GM21619 (cell line): ENCODE results near the gene HOXB2.
"Not testable (repeated sequence)": the region's sequence is repeated elsewhere in the genome, so short reads cannot be mapped to it uniquely, and the experiment has no call there.

ENCODE experiments used
- ATAC-seq: cut with Tn5 transposase; IDR thresholded peaks from one replicate; pipeline ENCODE4 v1.9.1; 2021; ENCODE audit not compliant: unreplicated experiment

Gene HOXB2

DNA sequence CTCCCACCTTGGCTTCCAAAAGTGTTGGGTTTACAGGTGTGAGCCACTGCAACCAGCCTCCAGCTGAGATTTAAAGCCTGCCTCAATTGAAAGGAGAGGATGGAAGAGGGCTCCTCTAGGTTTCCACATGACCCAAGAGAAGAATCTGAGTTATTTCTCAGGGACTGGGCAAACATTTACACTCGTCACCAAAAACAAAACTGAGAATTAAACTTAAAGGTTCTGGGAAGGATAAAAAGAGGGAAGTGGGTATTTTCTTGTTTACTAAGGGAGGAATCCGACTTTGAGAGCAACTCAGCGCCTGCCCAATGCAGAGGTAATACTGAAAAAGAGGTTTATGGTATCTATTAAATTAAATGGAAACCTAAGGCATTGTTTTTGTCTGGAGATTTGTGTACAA lies 27.4 kb downstream of the HOXB2 start:
- ATAC-seq = no peak

DNA sequence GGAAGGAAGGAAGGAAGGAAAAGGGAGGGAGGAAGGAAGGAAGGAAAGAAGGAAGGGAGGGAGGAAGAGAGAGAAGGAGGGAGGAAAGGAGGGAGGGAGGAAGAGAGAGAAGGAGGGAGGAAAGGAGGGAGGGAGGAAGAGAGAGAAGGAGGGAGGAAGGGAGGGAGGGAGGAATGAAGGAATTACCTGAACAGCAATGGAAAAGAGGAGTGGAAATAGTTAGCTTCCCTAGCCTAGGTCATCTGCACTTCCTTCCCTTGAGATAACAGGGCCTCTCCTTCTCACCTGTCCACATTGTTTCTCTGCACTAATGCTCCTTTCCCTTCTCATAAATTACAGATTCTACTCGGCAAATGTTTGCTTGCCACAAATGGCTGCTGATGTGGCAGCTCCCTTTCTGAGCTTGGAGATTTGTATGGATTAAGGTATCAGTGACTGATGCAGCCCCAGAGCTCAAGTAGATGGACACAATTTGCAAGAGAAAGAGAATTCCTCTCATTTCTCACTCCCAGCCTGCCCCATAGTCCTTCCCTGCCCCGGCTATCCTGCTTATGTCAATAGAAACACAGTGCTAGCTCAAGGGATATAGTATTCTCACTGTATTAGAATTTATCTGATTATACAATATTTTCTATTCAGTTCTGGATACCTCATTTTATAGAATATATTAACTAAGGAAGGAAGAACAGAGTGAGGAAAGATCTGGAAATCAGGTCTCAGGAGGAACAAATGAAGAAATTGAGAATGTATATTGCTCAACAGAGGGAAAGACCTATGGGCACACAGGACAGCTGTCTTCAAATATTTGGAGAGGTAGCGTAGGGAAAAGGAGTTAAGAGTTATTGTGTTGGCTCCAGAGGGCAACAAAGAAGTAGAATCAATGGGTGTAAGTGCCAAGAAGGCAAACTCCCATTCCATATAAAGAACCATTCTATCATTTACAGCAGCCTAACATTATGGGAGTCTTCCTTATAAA lies 28.7 kb downstream of the HOXB2 start:
- no peak for ATAC-seq

DNA sequence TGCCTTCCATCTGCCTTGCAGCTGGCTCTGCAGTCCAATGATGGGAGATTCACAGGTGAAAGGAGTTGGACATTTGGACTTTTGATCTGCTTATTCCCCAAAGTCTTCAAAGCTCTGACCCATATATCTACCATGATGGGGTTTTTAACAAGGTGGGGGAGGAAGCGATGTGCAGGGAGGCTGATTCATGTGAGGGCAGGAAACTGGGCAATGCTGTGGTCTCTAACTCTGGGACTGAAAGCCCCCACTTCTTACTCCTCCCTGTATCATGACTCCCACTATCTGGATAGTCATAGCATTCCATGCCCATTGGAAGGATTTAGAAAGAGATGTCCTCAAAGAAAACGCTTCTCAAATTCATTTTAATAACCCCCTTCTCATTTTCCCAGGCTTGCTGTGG lies 30.4 kb downstream of the HOXB2 start:
- no peak for ATAC-seq

DNA sequence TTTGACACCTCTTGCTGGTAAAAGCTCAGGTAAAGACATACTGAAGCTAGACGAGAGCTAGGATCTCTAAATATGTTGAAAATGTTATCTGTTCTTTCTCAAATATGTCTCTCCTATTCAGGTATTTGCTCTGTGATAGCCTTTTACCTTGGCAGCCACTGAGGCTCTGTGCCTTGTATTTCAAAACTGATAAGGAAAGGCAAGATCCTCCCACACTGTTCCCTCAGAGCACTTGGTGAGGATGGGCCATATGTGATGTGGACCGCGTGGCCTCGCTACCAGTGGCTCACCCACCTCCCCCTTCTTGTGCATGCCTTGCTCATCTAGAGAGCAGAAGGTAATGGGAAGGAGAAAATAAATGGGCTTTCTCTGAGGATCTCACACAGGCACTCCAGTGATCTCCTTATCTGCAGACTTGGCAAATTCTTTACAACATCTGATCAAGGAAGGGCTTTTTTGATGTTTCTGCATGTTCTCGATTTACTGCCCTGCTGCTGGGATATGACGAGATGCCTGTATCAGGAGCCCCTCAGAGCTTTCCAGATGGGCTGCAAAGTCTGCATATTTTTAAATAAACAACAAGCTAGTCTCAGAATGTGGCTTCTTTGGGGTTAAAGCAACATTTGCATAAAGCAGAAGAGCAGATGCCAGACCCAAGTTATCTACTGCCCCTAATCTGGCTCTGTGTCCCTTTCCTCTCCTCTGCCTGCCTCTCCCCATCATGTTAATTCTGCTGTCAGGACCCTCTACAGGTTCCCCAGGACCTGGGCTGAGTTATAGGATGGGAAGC lies 31.0 kb downstream of the HOXB2 start:
- ATAC-seq = peak; percentile 39

DNA sequence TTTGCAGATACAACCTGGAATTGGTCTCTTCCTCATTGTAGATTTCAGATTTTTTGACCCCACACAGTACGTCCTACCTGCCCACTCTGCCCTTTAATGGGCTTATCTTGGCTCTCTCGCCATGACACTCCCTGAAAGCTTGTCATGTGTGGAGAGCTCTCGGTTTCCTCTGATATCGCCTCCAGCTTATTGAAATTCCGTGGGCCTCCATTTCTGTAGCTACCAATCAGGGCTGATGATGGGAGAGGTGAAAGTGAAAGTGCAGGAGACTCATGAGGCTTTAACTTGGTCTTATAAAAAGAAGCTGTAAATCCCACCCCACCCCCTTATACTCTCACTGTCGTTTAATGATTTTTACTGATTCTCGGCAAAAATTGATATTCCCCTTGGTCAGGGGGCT lies 31.8 kb downstream of the HOXB2 start:
- no peak for ATAC-seq

DNA sequence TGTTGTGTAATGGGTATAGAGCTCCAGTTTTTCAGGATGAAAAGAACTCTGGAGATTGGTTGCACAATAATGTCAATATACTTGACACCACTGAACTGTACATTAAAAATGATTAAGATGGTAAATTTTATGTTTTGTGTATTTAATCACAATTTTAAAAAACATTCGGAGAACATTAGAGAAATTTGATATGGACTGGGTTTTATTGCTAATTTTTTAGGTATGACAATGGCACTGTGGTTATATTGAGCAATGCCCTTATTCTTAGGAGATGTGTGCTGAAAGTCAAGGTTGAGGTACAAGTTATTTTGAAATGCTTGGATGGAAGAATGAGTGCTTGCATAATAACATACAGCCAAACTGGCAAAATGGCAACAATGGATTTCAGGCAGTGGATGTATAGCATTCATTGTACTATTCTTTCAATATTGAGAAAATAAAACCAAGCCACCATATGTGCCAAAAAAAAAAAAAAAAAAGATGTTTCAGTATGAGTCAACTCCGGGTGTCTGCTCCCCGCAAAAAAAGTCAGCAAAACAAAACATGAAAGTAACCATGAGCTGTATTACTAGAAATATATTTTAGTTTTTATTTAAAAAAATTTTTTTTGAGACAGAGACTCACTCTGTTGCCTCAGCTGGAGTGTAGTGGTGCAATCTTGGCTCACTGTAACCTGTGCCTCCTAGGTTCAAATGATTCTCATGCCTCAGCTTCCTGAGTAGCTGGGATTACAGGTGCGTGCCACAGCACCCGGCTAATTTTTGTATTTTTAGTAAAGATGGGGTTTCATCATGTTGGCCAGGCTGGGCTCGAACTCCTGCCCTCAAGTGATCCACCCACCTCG lies 33.9 kb downstream of the HOXB2 start:
- ATAC-seq = peak; percentile 52

DNA sequence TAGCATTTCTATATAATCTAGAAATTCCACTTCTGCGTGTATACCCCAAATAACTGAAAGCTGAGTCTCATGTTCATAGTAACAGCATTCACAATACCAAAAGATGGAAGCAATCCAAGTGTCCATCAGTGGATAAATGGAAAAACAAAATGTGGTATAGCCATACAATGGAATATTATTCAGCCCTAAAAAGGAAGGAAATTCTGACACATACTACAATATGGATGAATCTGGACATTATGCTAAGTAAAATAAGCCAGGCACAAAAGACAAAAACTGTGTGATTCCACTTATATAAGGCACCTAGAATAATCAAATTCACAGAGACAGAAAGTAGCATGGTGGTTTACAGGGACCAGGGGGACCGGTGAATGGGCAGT lies 34.5 kb downstream of the HOXB2 start:
- no peak for ATAC-seq

DNA sequence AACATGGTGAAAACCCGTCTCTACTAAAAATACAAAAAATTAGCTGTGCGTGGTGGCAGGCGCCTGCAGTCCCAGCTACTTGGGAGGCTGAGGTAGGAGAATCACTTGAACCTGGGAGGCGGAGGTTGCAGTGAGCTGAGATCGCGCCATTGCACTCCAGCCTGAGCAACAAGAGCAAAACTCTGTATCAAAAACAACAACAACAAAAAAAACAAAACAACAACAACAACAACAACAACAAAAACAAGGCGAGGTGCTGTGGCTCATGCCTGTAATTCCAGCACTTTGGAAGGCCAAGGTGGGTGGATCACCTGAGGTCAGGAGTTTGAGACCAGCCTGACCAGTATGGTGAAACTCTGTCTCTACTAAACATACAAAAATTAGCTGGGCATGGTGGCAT lies 35.2 kb downstream of the HOXB2 start:
- ATAC-seq = not testable (repeated sequence)

DNA sequence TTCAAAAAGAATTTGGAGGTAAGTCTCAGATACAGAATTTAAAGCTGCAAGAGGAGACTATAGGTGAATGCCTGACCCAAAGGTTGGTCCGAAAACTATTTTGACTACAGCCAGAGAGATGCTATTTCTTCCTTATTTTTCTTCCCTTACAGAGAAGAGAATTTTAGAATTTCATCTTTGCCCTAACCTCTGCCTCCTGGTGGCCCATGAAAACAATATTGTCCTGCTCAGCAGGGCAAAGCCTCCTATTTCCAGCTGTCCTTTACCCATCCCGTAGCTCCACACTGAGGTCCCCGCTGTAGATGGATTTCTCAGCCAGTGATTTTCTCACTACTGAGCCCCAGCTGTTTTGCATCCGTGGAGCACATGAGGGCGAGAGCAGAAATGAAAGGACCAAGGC lies 38.7 kb downstream of the HOXB2 start:
- no peak for ATAC-seq

DNA sequence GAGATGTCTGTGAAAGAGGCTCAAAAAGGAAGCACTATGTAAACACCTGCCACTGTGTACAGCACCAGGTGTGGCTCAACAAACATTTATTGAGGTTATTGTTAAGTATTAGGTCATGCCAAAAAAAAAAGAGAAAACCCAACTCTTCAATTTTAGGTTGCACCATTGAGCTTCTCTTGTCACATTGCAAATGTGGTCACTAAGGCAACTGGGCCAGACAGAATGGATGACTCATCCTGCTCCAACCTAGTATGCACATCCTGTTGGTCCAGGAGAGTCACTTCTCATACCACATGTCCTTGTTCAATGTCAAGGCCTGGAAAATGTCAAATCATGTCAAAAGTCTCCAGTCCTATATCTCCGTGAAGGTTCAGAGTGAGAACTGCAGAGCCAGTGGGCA lies 39.1 kb downstream of the HOXB2 start:
- ATAC-seq = peak; percentile 80

DNA sequence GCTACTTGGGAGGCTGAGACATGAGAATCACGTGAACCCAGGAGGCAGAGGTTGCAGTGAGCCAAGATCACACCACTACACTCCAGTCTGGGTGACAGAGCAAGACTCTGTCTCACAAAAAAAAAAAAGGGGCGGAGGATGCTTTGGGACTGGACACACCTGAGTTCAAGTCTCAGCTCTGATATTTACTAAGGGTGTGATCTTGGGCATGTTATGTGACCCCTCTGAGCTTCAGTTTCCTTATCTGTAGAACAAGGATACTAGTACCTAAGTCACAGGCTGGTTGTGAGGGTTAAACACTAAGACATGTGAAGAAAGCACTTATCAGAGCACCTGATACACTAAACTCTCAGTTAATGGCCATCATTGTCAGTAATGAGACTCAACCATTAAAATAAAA lies 40.0 kb downstream of the HOXB2 start:
- ATAC-seq = no peak

DNA sequence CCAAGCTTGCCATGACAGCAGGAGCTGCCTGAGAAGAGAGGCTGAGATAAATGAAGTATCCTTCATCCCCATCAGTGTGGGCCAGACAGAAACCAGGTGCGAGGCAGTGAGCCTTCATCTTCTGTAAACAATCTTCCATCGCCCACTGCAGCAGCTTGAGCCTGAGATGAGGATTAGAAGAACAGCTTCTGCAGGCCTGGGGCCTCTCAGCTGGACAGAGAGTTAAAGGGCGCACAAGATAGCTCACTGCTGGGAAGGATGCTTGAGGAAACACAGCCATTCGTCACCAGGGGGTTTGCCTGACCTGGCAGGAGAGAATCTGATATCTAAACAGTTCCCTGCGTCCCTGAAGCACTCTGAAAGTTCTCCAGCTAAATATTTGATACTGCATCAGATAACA lies 41.2 kb downstream of the HOXB2 start:
- ATAC-seq = no peak

DNA sequence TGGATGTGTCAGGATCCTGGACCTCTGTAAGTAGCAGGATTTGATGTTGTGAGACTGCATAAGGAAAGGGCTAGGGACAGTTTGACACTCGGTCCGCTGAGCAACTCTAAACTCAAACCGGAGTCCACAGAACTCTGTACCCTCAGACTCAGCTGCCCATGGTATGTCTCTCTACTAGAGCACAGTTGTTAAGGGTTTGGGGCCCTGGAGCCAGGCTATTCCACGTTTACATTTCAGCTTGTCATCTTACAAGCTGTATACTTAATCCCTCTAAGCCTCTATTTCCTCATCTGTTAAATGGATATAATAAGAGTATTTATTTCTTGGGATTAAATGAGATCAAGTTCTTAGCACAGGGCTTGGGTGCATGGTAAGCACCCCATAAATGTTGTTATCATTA lies 42.0 kb downstream of the HOXB2 start:
- ATAC-seq = no peak

DNA sequence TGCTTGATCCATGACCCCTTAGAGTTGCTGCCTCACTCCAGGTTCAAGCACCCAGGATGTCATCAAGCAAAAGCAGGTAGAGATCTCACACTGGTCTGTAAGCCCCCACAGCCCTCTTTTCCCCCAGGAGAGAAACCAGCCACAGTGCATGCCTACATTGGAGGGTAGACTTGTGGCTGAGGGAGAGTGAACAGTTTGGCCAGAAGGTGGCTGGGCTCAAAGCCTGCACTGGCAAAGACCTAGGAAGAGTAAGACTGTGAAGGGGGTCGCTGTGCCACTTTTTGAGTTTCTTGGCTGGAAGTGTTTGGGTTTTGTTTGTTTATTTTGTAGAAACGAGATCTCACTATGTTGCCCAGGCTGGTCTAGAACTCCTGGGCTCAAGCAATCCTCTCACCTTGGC lies 42.6 kb downstream of the HOXB2 start:
- ATAC-seq = no peak

DNA sequence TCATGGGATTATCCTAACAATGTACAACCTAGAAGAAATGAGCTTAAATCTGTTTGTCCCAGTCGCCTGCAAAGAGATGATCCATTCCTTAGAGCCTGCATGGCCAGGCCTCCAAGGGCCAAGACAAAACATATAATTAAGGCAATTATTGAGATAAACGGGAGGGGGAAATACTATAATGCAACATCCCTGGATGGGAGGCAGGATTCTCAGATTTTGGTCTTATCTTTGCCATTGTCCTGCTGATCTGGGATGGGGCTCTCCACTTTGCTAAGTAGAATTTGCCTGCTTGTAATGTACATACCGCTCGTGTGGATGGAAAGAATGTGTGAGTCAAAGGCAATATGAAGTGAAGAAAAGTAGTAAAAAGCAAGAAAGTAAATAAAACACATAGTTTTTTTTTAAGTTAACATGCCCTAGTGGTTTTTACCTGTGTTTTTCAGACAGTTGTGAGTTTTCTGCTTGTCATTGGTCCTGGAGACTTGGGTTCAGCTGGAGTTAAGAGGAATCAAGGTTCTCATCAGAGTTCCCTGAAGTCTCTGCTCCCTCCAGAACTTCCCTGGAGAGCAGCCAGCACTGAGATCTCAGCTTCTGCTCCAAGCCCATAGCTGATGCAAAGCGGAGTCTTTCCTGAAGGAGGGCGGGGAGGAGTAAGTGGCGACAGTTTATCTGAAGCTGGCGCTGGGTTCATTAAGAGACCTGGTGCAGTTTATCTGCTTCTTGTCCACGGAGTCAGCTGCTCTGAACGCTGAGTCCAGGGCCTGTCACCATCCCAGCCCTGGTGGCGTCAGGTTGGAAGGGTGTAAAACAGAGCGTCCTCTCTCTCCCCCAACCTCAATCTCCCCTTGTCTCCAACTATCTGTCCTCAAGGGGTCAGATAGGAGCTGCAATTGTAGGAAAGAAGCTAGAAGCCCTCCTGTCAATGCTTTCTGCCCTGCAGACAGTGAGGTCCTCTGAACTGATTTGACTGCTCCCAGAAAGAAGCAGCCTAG lies 44.2 kb downstream of the HOXB2 start:
- no peak for ATAC-seq

DNA sequence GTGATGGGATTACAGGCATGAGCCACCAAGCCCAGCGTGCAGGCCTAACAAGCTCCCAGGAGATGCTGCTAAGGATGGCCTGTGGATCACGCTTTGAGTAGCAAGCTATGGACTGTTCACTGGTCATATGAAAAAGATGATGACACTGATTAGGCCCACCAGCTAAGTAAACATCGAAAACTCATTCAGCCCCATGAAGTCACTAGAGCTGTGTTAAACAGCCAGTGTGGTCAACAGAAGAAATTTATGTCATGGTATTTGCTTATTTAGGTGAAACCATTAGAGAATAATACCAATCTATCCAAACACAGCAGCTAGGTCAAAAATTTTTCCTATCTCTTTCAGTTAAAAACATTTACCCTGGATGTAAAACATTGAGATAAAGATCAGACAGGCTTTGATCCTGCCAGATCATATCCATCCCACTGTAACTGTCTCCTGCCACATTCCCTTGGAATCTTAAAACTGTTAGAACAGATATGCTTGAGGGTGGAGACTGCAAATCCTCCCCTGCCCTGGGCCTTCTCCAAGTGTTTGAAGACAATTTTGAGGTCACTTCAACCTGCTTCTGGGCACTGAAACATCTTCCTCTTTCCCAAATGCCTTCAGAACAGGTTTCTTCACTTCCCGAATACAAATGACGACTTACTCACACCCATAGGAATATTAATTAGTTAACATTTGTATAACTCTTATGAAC lies 45.0 kb downstream of the HOXB2 start:
- no peak for ATAC-seq

DNA sequence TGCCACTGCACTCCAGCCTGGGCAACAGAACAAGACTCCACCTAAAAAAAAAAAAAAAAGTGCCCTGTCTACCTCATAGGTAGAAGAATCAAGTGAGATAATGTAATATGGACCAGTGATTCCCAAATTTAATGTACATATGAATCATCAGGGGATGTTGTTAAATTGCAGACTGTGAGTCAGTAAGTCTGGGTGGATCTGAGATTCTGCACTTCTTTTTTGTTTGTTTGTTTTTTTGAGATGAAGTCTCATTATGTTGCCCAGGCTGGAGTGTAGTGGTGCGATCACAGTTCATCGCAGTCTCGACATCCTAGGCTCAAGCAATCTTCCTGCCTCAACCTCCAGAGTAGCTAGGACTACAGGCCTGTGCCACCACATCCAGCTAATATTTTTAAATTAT lies 45.7 kb downstream of the HOXB2 start:
- ATAC-seq = no peak

DNA sequence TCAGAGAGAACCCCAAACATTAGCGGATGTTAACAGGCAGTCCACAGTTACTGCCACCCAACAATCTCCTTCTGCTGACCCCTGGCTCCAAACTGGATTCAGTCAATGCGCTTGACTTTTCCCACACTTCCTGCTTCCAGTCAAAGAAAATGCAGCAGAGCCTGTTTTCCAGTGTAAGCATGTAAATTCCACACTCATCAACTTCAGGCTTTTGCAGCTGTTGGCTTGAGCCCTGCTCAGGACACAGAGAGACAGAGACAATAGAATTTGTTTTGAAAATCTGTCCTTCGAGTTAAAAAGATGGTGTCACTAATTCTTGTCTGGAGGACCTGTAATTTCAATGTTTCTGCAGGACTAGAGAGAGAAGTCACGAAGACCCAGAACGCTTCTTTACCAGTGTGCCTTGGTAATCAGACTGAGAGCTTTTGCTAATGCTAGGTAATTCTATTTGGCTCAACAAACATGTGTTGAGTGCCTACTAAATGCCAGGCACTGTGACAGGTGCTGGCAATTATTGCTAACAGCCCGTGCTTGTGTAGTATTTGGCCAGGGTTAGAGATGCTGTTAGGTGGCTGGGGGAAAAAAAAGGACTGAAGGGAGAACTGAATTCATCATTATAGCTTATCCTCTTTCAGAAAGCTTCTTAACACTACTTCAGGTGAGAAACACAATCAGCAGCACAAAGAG lies 46.6 kb downstream of the HOXB2 start:
- no peak for ATAC-seq

DNA sequence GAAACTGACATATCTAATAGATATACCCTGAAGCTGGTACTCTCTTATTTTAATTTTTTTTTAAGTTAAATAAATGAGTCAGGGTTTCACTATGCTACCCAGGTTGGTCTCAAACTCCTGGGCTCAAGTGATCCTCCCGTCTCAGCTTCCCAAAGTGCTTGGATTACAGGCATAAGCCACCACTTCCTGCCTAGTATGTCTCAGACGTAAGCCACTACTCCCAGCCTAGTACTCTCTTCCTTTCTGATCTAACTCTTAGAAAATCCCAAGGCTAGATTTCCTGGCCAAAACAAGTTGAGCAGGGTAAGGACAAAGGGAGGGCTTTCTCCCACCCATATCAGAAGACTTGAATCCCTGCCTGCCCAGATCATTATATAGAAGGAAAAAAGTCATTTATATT lies 47.8 kb downstream of the HOXB2 start:
- no peak for ATAC-seq
